HG02885 (cell line): ENCODE measurements around the gene KIFC1.

Experiments used
- ATAC-seq: cut with Tn5 transposase; IDR thresholded peaks from one replicate; pipeline ENCODE4 v1.9.1; 2021; ENCODE audit warnings: mild to moderate bottlenecking; ENCODE audit not compliant: unreplicated experiment, poor library complexity

KIFC1 gene

GRCh38 chr6:33424855-33425667 is 33.4 kb downstream of the KIFC1 start:
- ATAC-seq, result no peak

- ATAC-seq, result peak; percentile 50
Measured at GRCh38 chr6:33425668-33426577, 34.3 kb downstream of the KIFC1 start.

GRCh38 chr6:33426590-33427511 is 35.2 kb downstream of the KIFC1 start:
- ATAC-seq, result no peak

- ATAC-seq, result no peak
Measured at GRCh38 chr6:33427585-33428223, 36.1 kb downstream of the KIFC1 start.

- no peak for ATAC-seq
Measured at GRCh38 chr6:33428224-33428965, 36.8 kb downstream of the KIFC1 start.

GRCh38 chr6:33428966-33429749 is 37.5 kb downstream of the KIFC1 start:
- no peak for ATAC-seq

- ATAC-seq, result no peak
Measured at GRCh38 chr6:33429750-33430052, 38.1 kb downstream of the KIFC1 start.

GRCh38 chr6:33430334-33430733 is 38.7 kb downstream of the KIFC1 start:
- no peak for ATAC-seq

GRCh38 chr6:33430991-33431879 is 39.6 kb downstream of the KIFC1 start:
- peak; percentile 47 for ATAC-seq

- ATAC-seq, result no peak
Measured at GRCh38 chr6:33431880-33432541, 40.4 kb downstream of the KIFC1 start.

GRCh38 chr6:33432546-33432945 is 40.9 kb downstream of the KIFC1 start:
- no peak for ATAC-seq

GRCh38 chr6:33433001-33433543 is 41.4 kb downstream of the KIFC1 start:
- no peak for ATAC-seq

GRCh38 chr6:33433544-33434191 is 42.0 kb downstream of the KIFC1 start:
- no peak for ATAC-seq

- no peak for ATAC-seq
Measured at GRCh38 chr6:33434961-33435360, 43.3 kb downstream of the KIFC1 start.

GRCh38 chr6:33437666-33438065 is 46.0 kb downstream of the KIFC1 start:
- no peak for ATAC-seq

- no peak for ATAC-seq
Measured at GRCh38 chr6:33438978-33439594, 47.5 kb downstream of the KIFC1 start.
